Measurements from ENCODE around the gene HSD17B8. TPM values are rescaled to one million over a fixed set of nuclear protein-coding genes. Genes with fewer than 3 reads are reported as not detected.

The HSD17B8 gene
- total RNA-seq, 1 experiment from 2014 or later: 7.4 TPM

GRCh38 chr6:33194431-33194979 is 9.9 kb upstream of the HSD17B8 start:
- ATAC-seq (no peak), DNase-seq (ENCODE audit: low read depth, low spot score) (no peak)
- no peak overlapping the region for H3K4me3 ChIP-seq (ENCODE audit: low read depth in 2 of 2, low read length in 2 of 2)
- peaks cover 8% of the 10 kb centered on the region; the same call in 1 of the 2 replicates for H3K36me3 ChIP-seq (ENCODE audit: control insufficient read depth, insufficient read depth, low read length)
- intact Hi-C loops (cut with micrococcal nuclease; ENCODE audit: unreplicated experiment) (no loop called here), in situ Hi-C loops (cut with HindIII; ENCODE audit: low pct_unique_long_range_greater_than_20kb, low sequenced_read_pairs) (no loop called here)
- H3K27me3 ChIP-seq (ENCODE audit: control insufficient read depth, insufficient read depth, low read length): no peaks in the 10 kb centered on the region
- H3K27ac ChIP-seq (ENCODE audit: low read length): no peak overlapping the region
- CTCF ChIA-PET: no interaction called here
- peaks cover 9% of the 10 kb centered on the region for H3K4me1 ChIP-seq (ENCODE audit: control insufficient read depth, insufficient read depth, low read length)
- BruUV-seq (replicated peaks): no TSS peak
- no peaks in the 10 kb centered on the region for H3K9me3 ChIP-seq (ENCODE audit: control insufficient read depth, insufficient read depth, low read depth, low read length)
- POLR2A ChIA-PET: no interaction called here
- no peak for TF ChIP-seq REST (IDR thresholded peaks at IDR 0.05; ENCODE audit: insufficient read depth in 1 of 2, low read depth in 2 of 2, low read length in 1 of 2)
- TF ChIP-seq SIN3A (IDR thresholded peaks at IDR 0.05; ENCODE audit: borderline replicate concordance, insufficient read depth, low read depth, low read length): no peak
- no peak for TF ChIP-seq POLR2AphosphoS5 (IDR thresholded peaks at IDR 0.05; ENCODE audit: low read depth, low read length)
- no peak for TF ChIP-seq TCF7L2 (IDR thresholded peaks at IDR 0.05; ENCODE audit: low read depth, low read length)
- TF ChIP-seq, protein P1, sequence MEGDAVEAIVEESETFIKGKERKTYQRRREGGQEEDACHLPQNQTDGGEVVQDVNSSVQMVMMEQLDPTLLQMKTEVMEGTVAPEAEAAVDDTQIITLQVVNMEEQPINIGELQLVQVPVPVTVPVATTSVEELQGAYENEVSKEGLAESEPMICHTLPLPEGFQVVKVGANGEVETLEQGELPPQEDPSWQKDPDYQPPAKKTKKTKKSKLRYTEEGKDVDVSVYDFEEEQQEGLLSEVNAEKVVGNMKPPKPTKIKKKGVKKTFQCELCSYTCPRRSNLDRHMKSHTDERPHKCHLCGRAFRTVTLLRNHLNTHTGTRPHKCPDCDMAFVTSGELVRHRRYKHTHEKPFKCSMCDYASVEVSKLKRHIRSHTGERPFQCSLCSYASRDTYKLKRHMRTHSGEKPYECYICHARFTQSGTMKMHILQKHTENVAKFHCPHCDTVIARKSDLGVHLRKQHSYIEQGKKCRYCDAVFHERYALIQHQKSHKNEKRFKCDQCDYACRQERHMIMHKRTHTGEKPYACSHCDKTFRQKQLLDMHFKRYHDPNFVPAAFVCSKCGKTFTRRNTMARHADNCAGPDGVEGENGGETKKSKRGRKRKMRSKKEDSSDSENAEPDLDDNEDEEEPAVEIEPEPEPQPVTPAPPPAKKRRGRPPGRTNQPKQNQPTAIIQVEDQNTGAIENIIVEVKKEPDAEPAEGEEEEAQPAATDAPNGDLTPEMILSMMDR (IDR thresholded peaks at IDR 0.05): no peak

GRCh38 chr6:33195304-33196165 is 8.9 kb upstream of the HSD17B8 start:
- no peaks in the 10 kb centered on the region for H3K27me3 ChIP-seq (ENCODE audit: control insufficient read depth, insufficient read depth, low read length)
- ATAC-seq (no peak), DNase-seq (ENCODE audit: low read depth, low spot score) (no peak)
- no peak overlapping the region for H3K4me3 ChIP-seq (ENCODE audit: low read depth in 2 of 2, low read length in 2 of 2)
- H3K4me1 ChIP-seq (ENCODE audit: control insufficient read depth, insufficient read depth, low read length): peaks cover 9% of the 10 kb centered on the region
- no peaks in the 10 kb centered on the region for H3K9me3 ChIP-seq (ENCODE audit: control insufficient read depth, insufficient read depth, low read depth, low read length)
- ChIA-PET POLR2A (no interaction called here), CTCF (no interaction called here)
- no TSS peak for BruUV-seq (replicated peaks)
- in situ Hi-C loops (cut with HindIII; ENCODE audit: low pct_unique_long_range_greater_than_20kb, low sequenced_read_pairs) (no loop called here), intact Hi-C loops (cut with micrococcal nuclease; ENCODE audit: unreplicated experiment) (no loop called here)
- TF ChIP-seq REST (IDR thresholded peaks at IDR 0.05; ENCODE audit: insufficient read depth in 1 of 2, low read depth in 2 of 2, low read length in 1 of 2) (peak; percentile 74 to 80), POLR2AphosphoS5 (IDR thresholded peaks at IDR 0.05; ENCODE audit: low read depth, low read length) (no peak)
- peaks cover 8% of the 10 kb centered on the region; the same call in 1 of the 2 replicates for H3K36me3 ChIP-seq (ENCODE audit: control insufficient read depth, insufficient read depth, low read length)
- H3K27ac ChIP-seq (ENCODE audit: low read length): no peak overlapping the region
